Endothelial cell of umbilical vein (primary cell): ENCODE results near the gene PRPF8. TPM values are rescaled to one million over a fixed set of nuclear protein-coding genes. Genes with fewer than 3 reads are reported as not detected.

Experiments
- BruUV-seq: library from RNA; stranded (reverse); fragments of 400-500 nt; replicated peaks from 2 replicates; lab custom pipeline; 2021; lab: Mats Ljungman, UMichigan
- CTCF ChIA-PET: fragments of 300-600, 350-600 bp; sonication (Branson Sonifier 250); formaldehyde crosslinking; loops from one replicate; lab custom pipeline; 2021; ENCODE audit warnings: antibody characterized with exemption, inconsistent platforms; lab: Charles Lee
- POLR2A ChIA-PET: fragments of 300-600, 350-600 bp; sonication (Branson Sonifier 250); formaldehyde crosslinking; loops from one replicate; lab custom pipeline; 2021; ENCODE audit warnings: antibody characterized with exemption, inconsistent platforms; lab: Charles Lee
- DNase-seq: peaks from one replicate; pipeline ENCODE4 v3.0.0-alpha.2; 2011; ENCODE audit warnings: low read depth, low spot score
- FAIRE-seq: peaks from 2 replicates; lab custom pipeline; 2011; peaks lifted over from hg19 to GRCh38; lab: Jason Lieb, UNC
- H2AFZ ChIP-seq: 2 replicates; pipeline ENCODE4 v1.6.0; 2012; ENCODE audit warnings: low read depth, low read length, control low read depth, inconsistent platforms
- H3K27ac ChIP-seq: 2 replicates; pipeline ENCODE4 v1.5.1; 2011; ENCODE audit warnings: low read depth, mild to moderate bottlenecking, control low read depth, low read length, moderate library complexity; ENCODE audit not compliant: insufficient read depth
- H3K27me3 ChIP-seq, 2 experiments: 2 replicates each; pipeline versions ENCODE4 v1.6.0 to v1.6.1; 2011; ENCODE audit warnings: low read length in 2 of 2, mixed read lengths in 1 of 2; ENCODE audit not compliant: control insufficient read depth in 2 of 2, insufficient read depth in 2 of 2
- H3K36me3 ChIP-seq, 2 experiments: 2 replicates in 1 of 2; 3 replicates in 1 of 2; pipeline ENCODE4 v1.5.1; 2011; ENCODE audit warnings: low read length in 2 of 2, mild to moderate bottlenecking in 1 of 2, moderate library complexity in 1 of 2; ENCODE audit not compliant: control insufficient read depth in 2 of 2, insufficient read depth in 2 of 2; ENCODE audit errors: extremely low read depth in 1 of 2
- H3K4me1 ChIP-seq: 3 replicates; pipeline ENCODE4 v1.5.1; 2011; ENCODE audit warnings: mild to moderate bottlenecking, low read length; ENCODE audit not compliant: control insufficient read depth, insufficient read depth; ENCODE audit errors: extremely low read depth
- H3K4me2 ChIP-seq: 2 replicates; pipeline ENCODE4 v1.6.1; 2011; ENCODE audit warnings: low read length, control low read depth, mixed read lengths; ENCODE audit not compliant: insufficient read depth
- H3K4me3 ChIP-seq, 3 experiments: fragments of 200-600 bp in 1 of 3; sonication (generic), shearing (Covaris generic) in 1 of 3; replicated peaks in 1 of 3; 2 replicates each; pipeline ENCODE4 v1.5.1; 2011 to 2016; ENCODE audit warnings: control low read depth in 3 of 3, low read length in 3 of 3, mild to moderate bottlenecking in 2 of 3, inconsistent platforms in 1 of 3, low read depth in 1 of 3, moderate library complexity in 1 of 3; ENCODE audit not compliant: insufficient read depth in 1 of 3
- H3K79me2 ChIP-seq: 2 replicates; pipeline ENCODE4 v1.6.0; 2012; ENCODE audit warnings: low read length, inconsistent platforms; ENCODE audit not compliant: control insufficient read depth, insufficient read depth
- H3K9ac ChIP-seq: replicated peaks from 2 replicates; pipeline ENCODE3; 2011; ENCODE audit warnings: low read length, control low read depth; ENCODE audit not compliant: insufficient read depth; ENCODE audit errors: extremely low read depth
- H3K9me1 ChIP-seq: replicated peaks from 3 replicates; pipeline ENCODE4 v1.6.0; 2011; ENCODE audit warnings: mild to moderate bottlenecking, low read length; ENCODE audit not compliant: control insufficient read depth, insufficient read depth; ENCODE audit errors: extremely low read depth
- H3K9me3 ChIP-seq: replicated peaks from 2 replicates; pipeline ENCODE4 v1.5.1; 2012; ENCODE audit warnings: low read length, inconsistent platforms; ENCODE audit not compliant: control insufficient read depth, insufficient read depth
- H4K20me1 ChIP-seq: replicated peaks from 2 replicates; pipeline ENCODE3; 2011; ENCODE audit warnings: mild to moderate bottlenecking, low read length; ENCODE audit not compliant: control insufficient read depth, insufficient read depth; ENCODE audit errors: extremely low read depth
- CTCF ChIP-seq, 2 donors: IDR thresholded peaks; 1 replicate in 1 of 2; 2 replicates in 1 of 2; pipeline ENCODE4 v1.5.1; 2011; ENCODE audit warnings: low read length in 2 of 2, mild to moderate bottlenecking in 2 of 2, moderate library complexity in 2 of 2, control low read depth in 1 of 2, inconsistent platforms in 1 of 2, low read depth in 1 of 2; ENCODE audit not compliant: insufficient read depth in 1 of 2; ENCODE audit errors: extremely low read depth in 1 of 2
- EZH2 ChIP-seq: IDR thresholded peaks from 2 replicates; pipeline ENCODE4 v1.6.1; 2012; ENCODE audit warnings: borderline replicate concordance, low read depth, mild to moderate bottlenecking, moderate library complexity, low read length, inconsistent platforms; ENCODE audit not compliant: severe bottlenecking
- FOS ChIP-seq: IDR thresholded peaks from 2 replicates; pipeline ENCODE4 v1.6.1; 2011; ENCODE audit warnings: mild to moderate bottlenecking, low read length, moderate library complexity, borderline replicate concordance; ENCODE audit not compliant: insufficient read depth
- GATA2 ChIP-seq: IDR thresholded peaks from 2 replicates; pipeline ENCODE4 v1.7.0; 2011; ENCODE audit warnings: low read depth, mild to moderate bottlenecking, moderate library complexity, mixed read lengths, low read length; ENCODE audit not compliant: insufficient read length, insufficient read depth
- JUN ChIP-seq: IDR thresholded peaks from 2 replicates; pipeline ENCODE4 v1.6.1; 2011; ENCODE audit warnings: borderline replicate concordance, low read depth; ENCODE audit not compliant: insufficient read length, insufficient read depth
- MAX ChIP-seq: IDR thresholded peaks from 2 replicates; pipeline ENCODE4 v1.6.1; 2011; ENCODE audit not compliant: insufficient read depth, insufficient read length
- MYC ChIP-seq: IDR thresholded peaks from one replicate; pipeline ENCODE4 v1.6.1; 2011; ENCODE audit warnings: mild to moderate bottlenecking, low read depth, low read length
- POLR2A ChIP-seq: IDR thresholded peaks from 2 replicates; pipeline ENCODE4 v1.6.1; 2012; ENCODE audit warnings: low read depth, mild to moderate bottlenecking, control low read depth, low read length
- POLR2AphosphoS5 ChIP-seq: IDR thresholded peaks from 2 replicates; pipeline ENCODE4 v1.6.1; 2012; ENCODE audit warnings: low read depth, mild to moderate bottlenecking, control low read depth, low read length, moderate library complexity; ENCODE audit not compliant: insufficient read depth
- dilution Hi-C: fragments of 300-500 bp; cut with MboI; formaldehyde crosslinking; loops from one replicate; pipeline ENCODE4 v1.15.0; 2019; ENCODE audit warnings: low sequenced_read_pairs; ENCODE audit not compliant: extremely low pct_ligation_motif_present
- intact Hi-C: fragments of 100-400 bp; cut with micrococcal nuclease; formaldehyde crosslinking; loops from one replicate; pipeline ENCODE4 v1.10.0; 2022
- polyA plus RNA-seq, 4 experiments: library from polyadenylated mRNA; depleted of rRNA in 3 of 4; stranded (reverse) in 3 of 4; unstranded in 1 of 4; fragments of >200 nt; gene quantifications; 2 replicates each; pipeline versions ENCODE4 v1.2.1 to v1.2.3, GENCODE V29; 2011 to 2012; ENCODE audit warnings: missing spikeins in 1 of 4
- total RNA-seq: library from RNA; stranded (reverse); gene quantifications from 2 replicates; pipeline ENCODE4 v1.2.3, GENCODE V29; 2021

The PRPF8 gene
- total and polyA plus RNA-seq, 2 donors (not counting 3 experiments of a cell fraction or from before 2014, with no cell fraction given) = 215 to 301 TPM

- Histone ChIP-seq H3K79me2 (peaks cover 2% of the 10 kb centered on the region), H3K27ac (no peak overlapping the region), H3K9me3 (no peaks in the 10 kb centered on the region), H3K9ac (no peak overlapping the region), H2AFZ (no peak overlapping the region), H3K9me1 (no peaks in the 10 kb centered on the region), H3K4me1 (peaks cover 5% of the 10 kb centered on the region), H3K36me3 (peaks cover 0 to 3% of the 10 kb centered on the region in 2 experiments), H3K4me2 (no peak overlapping the region), H3K4me3 (no peak overlapping the region), H4K20me1 (no peaks in the 10 kb centered on the region), H3K27me3 (no peaks in the 10 kb centered on the region)
- POLR2A ChIA-PET = no interaction called here
- no peak for DNase-seq
- no TSS peak for BruUV-seq
- CTCF ChIA-PET = interaction anchor here (1.3 to 2.6 kb wide), 2 partner anchors 54 kb away, joined by 3 to 9 read pairs; no protein-coding TSS in a partner anchor
- TF ChIP-seq POLR2A = no peak
- no peak for TF ChIP-seq FOS
- no peak for TF ChIP-seq MYC
- TF ChIP-seq POLR2AphosphoS5 = no peak
- no peak for TF ChIP-seq CTCF (IDR thresholded peaks at IDR 0.05; ENCODE audit: extremely low read depth in 1 of 2, insufficient read depth in 1 of 2, low read depth in 1 of 2, low read length in 2 of 2)
- no peak for TF ChIP-seq GATA2
- TF ChIP-seq EZH2 = no peak
- no peak for TF ChIP-seq JUN
- TF ChIP-seq MAX = no peak
- no peak for FAIRE-seq
- dilution Hi-C loops (no loop called here), intact Hi-C loops (no loop called here)
Measured at GRCh38 chr17:1729966-1730325, 45.3 kb upstream of the PRPF8 start.
